NCI-H2081 (cell line): ENCODE measurements around the gene EXOC3.

ENCODE experiments used
- DNase-seq, 2 experiments: peaks; one replicate each; lab custom pipeline; 2025; lab: John Stamatoyannopoulos, UW

EXOC3 gene

DNA sequence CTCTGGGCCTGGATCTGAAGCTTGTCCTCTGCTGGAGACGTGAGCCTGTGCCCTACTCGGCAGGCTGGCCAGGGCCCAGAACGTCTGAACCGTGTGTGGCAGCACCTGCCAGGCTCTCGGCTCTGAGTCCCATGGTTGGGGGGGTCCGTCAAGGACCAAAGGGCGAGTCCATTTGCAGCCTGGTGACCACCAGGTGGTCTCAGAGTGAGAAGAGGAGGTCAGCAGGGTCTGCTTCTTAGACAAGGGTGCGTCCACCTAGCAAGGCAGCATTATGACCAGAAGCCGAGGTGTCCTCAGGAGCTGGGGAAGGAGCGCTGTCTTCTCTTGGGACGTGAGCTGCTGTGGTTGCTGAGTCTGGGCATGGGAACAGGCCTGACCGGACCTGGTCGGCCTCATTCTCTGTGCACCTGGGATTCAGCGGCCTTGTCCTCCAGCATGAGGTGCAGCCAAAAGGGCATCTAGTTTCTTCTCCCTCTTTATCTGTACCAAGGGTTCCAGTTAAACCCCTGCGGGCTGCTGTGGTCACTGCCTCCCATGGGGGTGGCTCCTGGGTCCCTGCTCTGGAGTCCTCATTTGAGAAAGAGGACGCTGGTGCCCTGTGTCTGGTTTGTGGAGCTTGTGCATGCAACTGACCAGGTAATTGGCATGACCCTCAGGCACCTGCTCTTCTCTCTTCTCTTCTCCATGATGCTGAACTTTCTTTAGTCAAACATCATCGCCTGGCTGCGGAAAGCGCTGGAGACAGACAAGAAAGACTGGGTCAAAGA is 14.4 kb downstream of the EXOC3 start:
- no peak for DNase-seq

DNA sequence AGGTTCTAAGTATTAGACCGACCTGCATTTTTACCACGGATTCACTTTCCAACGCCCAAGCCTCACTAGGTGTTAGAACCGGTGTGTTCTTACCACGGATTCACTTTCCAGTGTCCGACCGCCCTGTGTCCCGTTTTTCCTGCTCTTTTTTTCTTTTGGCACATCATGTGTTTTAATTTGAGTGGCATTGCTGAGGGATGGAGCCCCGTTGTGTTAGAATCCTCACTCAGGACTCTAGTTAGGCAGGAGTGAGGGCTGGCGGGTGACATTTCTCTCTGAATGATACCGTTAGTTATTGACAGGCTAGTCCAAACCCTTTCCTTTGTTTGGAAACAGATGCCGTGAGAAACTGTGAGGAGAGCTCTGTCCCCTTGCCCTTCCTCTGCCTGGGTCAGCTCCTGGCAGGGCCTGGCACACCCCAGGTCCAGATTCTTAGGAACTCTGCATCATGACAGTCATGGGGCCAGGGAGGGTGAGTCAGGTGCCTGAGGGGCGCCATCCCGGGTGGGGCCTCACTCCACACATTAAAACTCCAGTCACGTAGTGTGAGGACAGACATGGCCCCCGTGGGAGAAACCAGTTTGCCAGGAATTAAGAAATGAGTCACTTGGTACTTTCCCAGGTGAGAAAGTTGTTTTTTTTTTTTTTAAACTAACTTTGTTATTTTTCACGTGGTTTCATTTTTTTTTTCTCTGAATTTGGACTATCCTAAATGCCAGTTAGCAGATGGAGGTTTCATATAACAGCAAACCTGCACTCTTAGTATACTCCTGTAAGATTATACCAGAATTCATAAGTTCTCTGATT is 15.8 kb downstream of the EXOC3 start:
- DNase-seq = no peak

DNA sequence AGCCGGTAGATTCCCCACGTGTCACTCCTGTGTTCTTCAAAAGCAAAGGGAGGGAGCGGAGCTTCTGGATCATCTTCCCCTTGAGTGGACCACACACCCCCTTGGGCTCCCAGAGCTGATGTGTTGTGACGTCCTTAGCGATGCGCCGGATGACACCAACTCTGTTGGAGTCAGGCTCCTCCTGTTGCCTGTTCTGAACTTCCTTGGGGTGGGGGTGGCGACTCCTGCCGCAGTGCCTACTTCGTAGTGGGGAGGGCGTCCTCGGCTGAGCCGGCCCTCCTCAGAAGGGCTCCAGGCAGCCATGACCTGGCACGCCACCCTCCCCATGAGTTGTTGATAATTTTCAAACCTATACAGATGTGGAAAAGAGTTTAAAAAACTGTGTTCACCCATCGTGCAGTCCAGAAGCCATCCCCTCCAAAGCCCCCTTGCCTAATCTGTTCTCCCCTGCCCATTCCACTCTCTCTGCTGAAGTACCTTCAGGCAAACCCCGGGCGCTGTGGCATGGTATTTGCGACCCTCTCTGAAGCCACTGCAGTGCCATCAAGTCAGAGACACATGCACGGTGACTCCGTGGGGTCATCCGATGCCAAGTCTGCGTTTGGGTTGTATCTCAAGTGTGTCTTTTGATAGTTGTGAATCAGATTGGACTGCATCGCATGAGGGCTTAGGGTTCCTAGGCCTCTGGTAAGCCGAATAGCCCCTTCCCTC is 16.7 kb downstream of the EXOC3 start:
- DNase-seq = no peak

DNA sequence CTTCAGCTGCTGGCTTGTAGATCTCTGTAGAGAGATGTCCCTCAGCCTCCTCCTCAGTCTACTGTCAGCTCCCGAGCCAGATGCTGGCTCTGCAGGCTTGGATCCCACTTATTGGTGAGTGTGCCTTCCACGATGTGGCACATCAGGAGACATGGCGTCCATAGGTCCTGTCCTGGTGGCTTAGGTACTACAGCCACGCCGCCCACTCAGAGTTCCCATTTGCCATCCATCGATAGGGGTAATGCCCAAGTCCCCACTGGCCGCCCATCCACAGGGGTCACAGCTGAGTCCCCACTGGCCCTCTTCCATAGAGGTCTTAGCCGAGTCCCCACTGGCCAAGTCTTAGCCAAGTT is 17.3 kb downstream of the EXOC3 start:
- DNase-seq = no peak

DNA sequence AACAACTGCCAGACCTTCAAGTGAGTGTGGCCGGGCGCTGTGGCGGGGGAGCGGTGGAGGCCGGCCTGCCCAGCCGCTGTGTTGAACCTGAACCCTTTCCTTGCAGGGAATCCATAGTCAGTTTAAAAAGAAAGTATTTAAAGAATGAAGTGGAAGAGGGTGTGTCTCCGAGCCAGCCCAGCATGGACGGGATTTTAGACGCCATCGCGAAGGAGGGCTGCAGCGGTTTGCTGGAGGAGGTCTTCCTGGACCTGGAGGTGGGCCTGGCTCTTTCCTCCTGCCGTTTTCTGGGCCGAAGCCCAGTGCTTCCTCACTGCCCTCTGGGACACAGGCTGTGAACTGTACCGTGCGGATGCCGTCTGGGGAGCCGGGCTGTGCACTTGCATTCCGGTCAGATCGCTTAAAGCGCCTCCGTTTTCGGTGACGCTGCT is 19.1 kb downstream of the EXOC3 start:
- no peak for DNase-seq

DNA sequence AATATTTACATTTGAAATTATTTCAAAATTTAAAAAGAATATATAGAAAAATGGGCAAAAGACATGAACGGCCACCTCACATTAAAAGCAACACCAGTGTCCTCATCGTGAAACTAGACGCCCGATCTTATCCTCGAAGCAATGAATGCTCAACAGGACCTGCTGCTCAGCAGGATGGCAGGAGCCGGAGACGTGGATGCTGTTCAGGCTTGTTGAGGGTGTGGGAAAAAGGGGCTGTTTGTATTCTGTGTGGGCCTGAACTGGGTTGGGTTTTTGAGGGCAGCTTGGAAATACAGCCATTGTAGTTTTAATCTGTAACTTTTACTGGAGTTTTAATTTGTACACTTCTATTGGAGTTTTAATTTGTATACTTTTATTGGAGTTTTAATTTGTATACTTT is 20.3 kb downstream of the EXOC3 start:
- DNase-seq = no peak

DNA sequence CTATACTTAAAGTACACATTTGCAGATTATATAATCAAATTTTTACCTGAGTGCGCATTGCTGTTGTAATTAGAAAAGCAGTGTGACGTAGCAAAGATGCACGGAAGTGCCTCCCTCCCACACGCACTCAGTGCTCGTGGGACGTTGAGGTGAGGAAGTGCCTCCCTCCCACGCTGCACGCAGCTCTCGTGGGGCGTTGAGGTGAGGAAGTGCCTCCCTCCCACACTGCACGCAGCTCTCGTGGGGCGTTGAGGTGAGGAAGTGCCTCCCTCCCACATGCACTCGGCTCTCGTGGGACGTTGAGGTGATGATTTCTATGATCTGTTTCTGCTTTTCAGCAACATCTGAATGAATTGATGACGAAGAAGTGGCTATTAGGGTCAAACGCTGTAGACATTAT is 21.0 kb downstream of the EXOC3 start:
- DNase-seq = no peak

DNA sequence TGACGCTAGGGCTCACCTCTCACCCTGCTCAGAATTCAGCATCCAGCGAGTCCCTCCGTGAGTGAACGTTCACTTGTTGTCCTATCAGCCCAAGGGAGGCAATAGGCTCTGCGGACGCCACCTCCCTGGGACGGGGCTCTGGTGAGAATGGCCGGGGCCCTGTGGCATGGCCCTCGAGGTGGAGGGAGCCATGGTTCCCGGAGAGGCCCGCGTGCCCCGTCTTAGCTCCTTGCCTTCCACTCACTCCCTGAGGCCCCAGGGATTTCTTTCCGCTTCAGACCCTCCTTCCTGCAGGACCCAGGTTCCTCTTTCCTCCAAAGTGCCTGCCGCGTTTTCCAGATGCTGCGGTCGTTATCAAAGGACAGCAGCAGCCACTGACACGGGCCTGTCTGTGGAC is 21.5 kb downstream of the EXOC3 start:
- no peak for DNase-seq

DNA sequence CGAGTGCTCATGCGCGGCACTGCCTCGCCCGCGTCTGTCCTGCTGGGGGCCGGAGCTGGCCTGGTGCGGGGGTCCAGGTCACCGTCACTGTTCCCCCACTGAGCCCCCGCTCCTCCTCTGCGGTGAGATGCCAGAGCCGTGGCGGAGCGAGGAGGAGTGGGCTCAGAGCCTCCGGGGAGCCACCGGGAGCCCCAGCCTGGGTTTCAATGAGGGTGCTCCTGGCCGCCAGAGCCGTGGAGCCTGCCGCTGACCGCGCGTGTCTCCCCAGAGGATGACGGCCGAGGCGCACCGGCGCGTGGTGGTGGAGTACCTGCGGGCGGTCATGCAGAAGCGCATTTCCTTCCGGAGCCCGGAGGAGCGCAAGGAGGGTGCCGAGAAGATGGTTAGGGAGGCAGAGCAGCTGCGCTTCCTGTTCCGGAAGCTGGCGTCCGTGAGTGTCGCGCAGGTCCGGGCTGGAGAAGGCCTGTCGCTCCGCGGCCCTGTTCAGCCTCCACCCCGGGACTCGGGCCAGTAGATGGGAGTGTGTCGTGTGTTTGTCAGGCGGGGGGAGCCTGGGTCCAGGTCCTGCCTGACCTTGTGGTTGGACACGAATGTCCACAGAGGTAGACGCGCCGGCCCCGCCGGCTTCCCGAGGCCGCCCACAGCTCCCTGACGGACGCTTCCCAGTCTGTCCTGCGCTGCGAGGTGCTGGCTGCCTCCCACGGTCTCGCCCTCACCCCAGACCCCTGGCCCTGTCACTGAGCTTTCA is 22.0 kb downstream of the EXOC3 start:
- DNase-seq = no peak

DNA sequence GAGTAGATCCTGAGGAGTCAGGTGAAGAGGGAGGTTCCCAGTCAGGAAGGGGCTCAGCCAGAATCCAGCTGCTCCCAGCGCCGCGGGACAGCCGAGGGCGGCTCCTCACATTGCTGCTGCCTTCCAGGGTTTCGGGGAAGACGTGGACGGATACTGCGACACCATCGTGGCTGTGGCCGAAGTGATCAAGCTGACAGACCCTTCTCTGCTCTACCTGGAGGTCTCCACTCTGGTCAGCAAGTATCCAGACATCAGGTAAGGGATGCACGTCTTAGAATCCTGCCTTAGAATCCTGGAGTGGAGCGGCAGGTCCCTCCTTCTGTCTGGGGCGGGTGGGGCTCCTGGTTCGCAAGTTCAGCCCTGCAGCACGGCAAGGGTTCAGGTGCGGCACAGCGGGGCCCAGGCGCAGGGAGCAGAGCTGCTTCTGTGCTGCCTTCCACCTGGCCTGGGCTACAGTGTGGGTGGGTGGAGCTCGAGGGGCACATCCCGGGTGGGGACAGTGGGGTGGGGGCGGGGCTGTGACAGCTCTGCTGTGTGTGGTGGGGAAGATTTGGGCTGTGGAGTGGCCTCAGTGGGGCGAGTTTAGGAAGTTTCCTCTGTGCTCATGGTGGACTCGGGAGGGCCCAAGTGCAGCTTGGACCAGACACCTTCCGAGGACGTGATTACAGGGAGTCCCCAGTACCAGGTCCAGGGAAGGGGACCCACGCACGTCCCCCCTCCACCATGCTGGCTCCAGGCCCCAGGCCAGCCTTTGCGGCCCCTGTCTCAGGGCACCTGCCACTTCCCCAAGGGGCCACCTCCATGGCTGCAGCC is 22.8 kb downstream of the EXOC3 start:
- no peak for DNase-seq

DNA sequence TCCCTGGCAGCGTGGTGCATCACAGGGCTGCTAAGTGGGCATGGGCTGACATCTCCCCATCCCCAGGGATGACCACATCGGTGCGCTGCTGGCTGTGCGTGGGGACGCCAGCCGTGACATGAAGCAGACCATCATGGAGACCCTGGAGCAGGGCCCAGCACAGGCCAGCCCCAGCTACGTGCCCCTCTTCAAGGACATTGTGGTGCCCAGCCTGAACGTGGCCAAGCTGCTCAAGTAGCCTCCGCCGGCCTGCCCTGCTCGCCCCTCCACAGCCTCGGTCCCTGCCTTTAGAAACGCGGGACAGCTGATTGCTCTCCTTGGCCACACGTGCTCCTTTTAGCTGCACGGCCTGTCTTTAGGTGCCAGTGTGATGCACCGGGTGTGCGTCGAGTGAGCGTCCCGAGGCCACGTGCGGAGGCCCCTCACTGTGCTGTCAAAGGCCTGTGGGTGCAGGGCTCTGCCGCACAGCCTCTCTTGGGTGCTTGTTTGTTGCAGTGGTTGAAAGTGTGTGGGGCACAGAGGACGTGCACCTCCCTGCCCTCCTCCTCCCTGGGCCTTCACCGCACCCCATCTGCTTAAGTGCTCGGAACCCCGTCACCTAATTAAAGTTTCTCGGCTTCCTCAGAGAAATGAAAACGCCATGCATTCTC is 23.8 kb downstream of the EXOC3 start:
- no peak for DNase-seq

DNA sequence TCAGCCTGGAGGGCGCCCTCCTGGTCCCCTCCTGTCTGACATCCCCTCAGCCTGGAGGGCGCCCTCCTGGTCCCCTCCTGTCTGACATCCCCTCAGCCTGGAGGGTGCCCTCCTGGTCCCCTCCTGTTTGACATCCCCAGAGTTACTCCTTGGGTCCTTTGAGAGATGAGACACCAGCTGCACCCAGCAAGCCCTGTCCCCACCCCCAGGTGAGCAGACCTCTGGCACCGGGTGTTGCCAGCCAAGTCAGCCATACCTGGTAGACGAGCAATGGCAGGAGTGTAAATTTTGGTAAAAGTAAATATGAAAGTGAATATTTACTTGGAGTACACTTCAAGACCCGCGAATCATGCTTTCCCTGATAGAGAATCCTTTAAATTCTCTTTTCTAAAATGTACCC is 25.4 kb downstream of the EXOC3 start:
- DNase-seq = no peak

DNA sequence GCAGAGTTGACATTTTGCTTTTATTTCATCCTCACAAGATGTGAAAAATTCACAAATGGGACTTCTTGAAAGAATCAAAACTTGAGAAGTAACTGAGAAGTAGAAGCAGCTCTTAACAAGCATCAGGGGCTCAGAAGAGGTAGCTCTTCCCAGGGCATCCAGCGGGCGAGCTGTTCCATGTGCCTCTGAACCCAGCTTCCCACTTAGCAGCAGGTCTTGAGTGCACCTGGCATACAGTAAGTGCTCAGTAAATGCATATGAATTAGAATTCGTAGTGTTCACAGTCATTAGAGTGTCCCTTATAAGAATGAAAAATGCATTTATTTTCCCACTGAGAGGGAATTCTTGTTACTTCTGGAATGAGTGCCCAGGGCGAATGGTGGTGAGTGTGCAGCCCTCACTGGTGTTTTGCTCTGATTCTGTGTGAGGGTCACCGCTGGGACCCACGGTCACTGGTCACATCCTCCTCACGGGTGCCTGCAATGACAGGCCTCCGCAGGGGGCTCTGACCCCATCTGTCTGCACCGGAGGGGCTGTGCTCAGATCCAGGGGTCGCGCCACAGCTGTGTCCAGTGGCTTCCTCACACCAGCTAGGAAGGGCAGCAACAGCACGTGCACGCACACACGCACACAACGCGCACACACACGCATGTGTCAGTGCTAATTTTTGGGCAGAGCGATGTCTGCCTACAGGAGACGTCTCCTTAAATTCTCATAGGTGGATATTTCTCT is 26.9 kb downstream of the EXOC3 start:
- DNase-seq = no peak

DNA sequence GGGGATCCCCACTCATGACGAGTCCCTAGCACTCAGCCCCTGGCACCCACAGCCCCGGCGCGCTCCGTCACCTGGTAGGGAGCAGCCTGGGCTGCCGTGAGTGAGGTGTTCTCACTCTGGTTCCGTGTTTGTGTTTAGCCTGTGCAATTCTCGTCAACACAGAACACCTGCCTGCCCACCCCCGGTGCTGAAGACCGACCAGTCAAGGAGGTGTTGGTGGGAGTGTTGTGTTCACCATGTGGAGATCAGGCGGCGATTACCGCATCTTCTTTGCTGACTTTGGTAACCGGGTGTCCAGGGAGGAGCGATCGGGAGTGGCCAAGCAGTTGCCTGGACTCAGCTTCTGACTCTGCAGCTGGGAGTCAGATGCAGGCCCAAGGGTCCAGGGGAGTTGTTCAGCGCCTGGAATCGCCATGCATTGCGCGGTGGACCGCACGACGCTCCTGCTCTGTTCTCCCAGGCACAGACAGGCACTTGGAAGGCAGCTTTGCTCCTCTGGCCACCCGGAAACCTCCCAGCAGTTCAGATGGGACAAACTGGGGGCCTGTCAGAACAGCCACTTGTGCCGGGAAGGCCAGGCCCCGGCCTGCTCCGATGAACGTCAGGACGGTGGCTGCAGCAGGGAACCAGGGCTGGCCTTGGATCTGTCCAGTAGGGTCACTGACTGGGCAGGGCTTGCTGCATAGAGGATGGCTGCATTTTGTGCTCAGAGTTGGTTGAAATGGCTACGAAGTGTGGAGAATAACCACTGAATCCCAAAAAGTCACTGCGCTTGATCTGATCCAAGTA is 28.2 kb downstream of the EXOC3 start:
- DNase-seq = peak in 1 of 2 experiments; percentile 54

DNA sequence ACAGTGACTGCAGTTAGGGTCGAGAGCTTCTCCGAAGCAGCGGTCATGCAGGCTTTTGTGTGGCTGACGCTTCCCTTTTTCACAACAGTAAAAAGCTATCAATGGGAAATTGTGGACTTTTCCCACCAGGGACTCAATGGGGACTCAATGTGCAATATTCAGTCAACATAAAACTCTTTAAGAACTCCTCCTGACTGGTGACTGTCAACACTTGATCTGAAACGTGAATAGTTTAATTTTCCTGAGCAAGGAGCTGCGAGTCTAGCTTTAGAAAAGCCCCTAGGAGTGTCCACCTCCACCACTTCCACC is 28.7 kb downstream of the EXOC3 start:
- no peak for DNase-seq

DNA sequence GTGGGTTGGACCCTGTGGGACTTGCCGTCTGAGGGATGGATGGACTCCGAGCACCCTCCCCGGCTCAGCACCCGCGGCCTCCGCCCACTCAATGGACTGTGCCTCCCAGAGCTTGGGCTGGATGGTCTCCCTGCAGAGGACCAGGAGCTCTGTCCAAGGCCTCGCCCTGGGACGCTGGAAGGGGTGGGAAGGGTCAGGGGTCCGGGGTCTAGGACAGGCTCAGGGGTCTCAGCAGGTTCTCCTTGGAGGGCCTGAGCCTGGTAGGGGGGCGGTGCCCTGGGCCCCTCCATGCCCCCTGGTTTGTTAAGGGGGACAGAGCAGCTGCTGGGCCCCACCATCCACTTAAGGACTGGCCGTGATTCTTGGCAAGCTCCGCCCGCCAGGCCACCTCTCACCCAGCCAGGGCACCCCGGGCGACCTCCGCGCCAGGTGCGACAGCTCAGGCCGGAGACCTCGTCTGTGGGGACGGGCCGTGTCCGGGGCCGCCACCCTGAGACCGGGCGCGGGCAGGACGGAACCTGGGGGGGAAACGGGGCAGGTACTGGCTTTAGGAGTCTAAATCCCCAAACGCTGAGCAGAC is 29.2 kb downstream of the EXOC3 start:
- DNase-seq = no peak

DNA sequence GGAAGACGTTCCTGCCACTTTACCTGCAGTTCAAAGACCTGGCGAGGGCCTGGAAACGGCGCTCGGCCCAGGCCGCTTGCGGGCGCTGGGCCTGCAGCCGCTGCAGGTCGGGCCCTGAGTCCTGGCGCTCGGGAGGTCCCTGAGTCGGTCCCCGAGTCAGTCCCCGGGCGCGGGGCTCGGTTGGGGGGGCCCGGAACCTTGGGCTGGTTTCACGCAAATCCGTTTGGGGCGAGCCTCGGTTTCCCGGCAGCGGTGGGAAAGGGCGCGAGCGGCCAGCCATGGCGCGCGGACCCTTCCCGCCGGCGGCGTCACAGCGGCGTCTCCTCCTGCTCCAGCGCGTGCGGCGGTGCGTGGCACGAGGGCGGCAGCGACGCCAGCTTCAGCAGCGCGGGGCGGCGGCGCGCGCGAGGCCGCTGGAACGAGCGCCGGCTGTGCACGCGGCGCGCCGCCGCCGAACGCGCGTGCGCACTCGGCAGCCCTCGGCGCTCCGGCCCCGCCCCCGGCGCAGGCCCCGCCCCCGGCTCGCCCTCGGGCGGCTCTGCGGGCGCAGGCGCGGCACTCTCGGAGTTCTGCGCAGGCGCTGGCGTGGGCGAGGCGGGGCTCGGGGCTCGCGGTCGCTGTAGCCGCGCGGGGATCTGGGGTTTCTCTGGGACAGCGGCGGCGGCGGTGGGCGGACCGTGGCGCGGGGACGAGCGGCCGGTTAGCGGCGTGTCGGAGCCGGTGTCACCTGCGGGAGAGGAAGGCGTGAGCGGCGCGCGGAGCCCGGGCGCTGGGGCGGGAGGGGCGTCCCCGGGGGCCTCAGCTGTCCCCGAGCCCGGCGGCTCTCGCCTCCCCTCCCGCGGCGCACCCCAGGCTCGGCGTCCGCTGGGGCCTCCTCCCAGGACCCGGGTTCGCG is 29.9 kb downstream of the EXOC3 start:
- DNase-seq = peak; percentile 94 to 96

DNA sequence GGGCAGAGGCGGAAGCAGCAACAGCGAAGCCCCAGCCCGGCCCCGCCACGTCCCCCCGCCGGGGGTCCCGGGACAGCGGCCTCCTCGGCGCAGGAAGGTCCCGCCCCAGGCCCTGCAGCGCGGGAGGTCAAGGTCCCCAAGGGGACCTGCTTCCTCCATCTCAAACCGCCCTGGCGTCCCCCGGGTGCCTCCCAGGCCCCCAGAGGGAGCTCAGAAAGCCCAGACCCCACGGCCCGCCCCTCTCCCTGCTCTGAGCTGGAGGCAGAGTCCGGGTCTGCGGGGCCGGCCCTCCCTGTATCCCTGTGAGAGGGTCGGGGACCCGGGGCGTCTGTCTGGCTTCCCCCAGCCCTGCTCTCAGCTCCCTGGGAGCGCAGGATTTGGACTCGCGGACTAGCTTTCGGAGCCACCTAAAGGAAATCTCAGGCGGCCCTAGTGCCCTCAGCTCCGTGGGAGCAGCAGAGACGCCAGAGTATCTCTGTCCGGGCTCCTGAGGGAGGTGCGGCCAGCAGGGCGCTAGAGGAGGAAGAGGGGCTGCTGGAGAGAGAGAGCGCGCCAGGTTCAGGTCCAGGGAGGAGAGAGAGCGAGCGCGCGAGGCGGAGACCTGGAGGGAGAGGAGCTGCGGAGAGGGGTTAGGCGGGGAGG is 30.7 kb downstream of the EXOC3 start:
- peak; percentile 27 to 45 for DNase-seq
